ENCODE results near the gene EEF1AKMT2. TPM values are rescaled to one million over a fixed set of nuclear protein-coding genes. Genes with fewer than 3 reads are reported as not detected.
A peak's percentile ranks its signal among the peaks of the same experiment; 100 is the strongest.
"Not testable (repeated sequence)": the region's sequence is repeated elsewhere in the genome, so short reads cannot be mapped to it uniquely, and the experiment has no call there.

Gene EEF1AKMT2
- total RNA-seq, 2 experiments from 2014 or later: 24.2 to 25.7 TPM

DNA sequence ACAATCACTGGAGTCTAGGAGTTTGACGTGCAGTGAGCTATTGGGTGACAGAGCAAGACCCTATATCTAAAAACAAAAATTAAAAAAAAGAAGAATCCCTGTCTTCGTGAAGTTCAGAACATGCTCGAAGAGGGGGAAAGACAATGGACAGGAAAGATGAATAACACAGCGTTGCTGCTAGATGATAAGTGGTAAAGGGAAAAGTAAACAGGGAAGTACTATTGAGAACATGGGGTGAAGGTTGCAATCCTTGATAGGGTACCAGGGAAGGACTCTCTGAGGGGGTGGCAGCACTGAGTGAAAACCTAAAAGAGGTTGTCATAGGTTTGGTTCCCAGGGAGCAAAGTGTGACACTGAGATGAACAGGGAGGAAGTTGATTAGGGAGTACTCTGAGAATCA is 7.1 kb upstream of the EEF1AKMT2 start:
- Mint-ChIP-seq H3K36me3 (ENCODE audit: low read depth) (no peaks in the 10 kb centered on the region), H3K27me3 (no peaks in the 10 kb centered on the region), H3K27ac (no peak overlapping the region), H3K4me1 (ENCODE audit: low read depth) (peaks cover 18% of the 10 kb centered on the region), H3K9me3 (no peaks in the 10 kb centered on the region), H3K4me3 (no peak overlapping the region)
- no peak for DNase-seq
- ChIA-PET POLR2A (no interaction called here), CTCF (interaction anchor here (0.6 to 1.4 kb wide), 4 partner anchors 25 to 268 kb away, joined by 3 to 4 read pairs (median 3); no protein-coding TSS in a partner anchor)
- intact Hi-C loops (cut with micrococcal nuclease): no loop called here
- TF ChIP-seq, protein P1, sequence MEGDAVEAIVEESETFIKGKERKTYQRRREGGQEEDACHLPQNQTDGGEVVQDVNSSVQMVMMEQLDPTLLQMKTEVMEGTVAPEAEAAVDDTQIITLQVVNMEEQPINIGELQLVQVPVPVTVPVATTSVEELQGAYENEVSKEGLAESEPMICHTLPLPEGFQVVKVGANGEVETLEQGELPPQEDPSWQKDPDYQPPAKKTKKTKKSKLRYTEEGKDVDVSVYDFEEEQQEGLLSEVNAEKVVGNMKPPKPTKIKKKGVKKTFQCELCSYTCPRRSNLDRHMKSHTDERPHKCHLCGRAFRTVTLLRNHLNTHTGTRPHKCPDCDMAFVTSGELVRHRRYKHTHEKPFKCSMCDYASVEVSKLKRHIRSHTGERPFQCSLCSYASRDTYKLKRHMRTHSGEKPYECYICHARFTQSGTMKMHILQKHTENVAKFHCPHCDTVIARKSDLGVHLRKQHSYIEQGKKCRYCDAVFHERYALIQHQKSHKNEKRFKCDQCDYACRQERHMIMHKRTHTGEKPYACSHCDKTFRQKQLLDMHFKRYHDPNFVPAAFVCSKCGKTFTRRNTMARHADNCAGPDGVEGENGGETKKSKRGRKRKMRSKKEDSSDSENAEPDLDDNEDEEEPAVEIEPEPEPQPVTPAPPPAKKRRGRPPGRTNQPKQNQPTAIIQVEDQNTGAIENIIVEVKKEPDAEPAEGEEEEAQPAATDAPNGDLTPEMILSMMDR (IDR thresholded peaks at IDR 0.05): no peak
- no peak for ATAC-seq

DNA sequence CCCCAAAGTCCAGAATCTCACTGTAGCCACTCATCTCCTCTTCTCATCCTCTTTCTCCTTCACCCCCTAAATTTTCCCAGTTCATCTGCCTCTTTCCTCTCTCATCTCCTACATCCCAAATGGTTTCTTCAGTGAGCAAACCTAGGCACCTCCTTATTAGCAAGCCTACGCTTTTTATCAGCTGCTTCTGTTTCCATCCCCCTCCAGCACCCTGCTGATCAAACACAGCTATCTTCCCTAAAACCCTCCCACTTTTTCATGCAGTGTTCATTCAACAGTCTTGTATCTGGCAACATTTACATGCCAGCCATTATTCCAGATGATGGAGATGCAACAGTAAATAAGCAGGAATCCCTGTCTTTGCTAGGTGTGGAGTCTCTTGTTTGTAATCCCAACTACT is 6.7 kb upstream of the EEF1AKMT2 start:
- Mint-ChIP-seq H3K36me3 (ENCODE audit: low read depth) (no peaks in the 10 kb centered on the region), H3K27me3 (no peaks in the 10 kb centered on the region), H3K4me1 (ENCODE audit: low read depth) (peaks cover 17% of the 10 kb centered on the region), H3K27ac (no peak overlapping the region), H3K9me3 (no peaks in the 10 kb centered on the region), H3K4me3 (no peak overlapping the region)
- ChIA-PET POLR2A (no interaction called here), CTCF (interaction anchor here (1.0 to 1.4 kb wide), 3 partner anchors 29 to 268 kb away, joined by 3 read pairs; no protein-coding TSS in a partner anchor)
- intact Hi-C loops (cut with micrococcal nuclease): no loop called here
- DNase-seq (no peak), ATAC-seq (no peak)
- TF ChIP-seq, protein P1 (IDR thresholded peaks at IDR 0.05): no peak

DNA sequence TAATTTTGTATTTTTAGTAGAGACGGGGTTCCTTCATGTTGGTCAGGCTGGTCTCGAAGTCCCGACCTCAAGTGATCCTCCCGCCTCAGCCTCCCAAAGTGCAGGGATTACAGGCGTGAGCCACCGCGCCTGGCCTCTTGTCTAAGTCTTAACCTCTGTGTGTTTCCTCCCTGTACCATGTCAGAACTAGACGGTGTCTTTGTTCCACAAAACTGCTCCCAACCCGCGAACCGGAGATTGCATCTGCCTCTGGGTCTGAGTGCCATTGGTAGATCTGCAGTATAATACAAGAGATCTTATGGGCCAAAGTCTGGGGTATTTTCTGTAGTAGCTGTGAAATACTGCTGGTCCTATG is 1.3 kb upstream of the EEF1AKMT2 start:
- POLR2A ChIA-PET: interaction anchor here (0.7 kb wide), 1 partner anchor 91 kb away, joined by 3 read pairs; no protein-coding TSS in a partner anchor
- TF ChIP-seq, protein P1 (IDR thresholded peaks at IDR 0.05): no peak
- intact Hi-C loops (cut with micrococcal nuclease): no loop called here
- H3K4me3 Mint-ChIP-seq: peak overlapping the region; percentile 88
- peaks cover 13% of the 10 kb centered on the region for H3K36me3 Mint-ChIP-seq (ENCODE audit: low read depth)
- no peak for DNase-seq
- no peak for ATAC-seq
- CTCF ChIA-PET: no interaction called here
- no peaks in the 10 kb centered on the region for H3K27me3 Mint-ChIP-seq
- H3K4me1 Mint-ChIP-seq (ENCODE audit: low read depth): peaks cover 14% of the 10 kb centered on the region
- peak overlapping the region; percentile 77 for H3K27ac Mint-ChIP-seq
- H3K9me3 Mint-ChIP-seq: no peaks in the 10 kb centered on the region

DNA sequence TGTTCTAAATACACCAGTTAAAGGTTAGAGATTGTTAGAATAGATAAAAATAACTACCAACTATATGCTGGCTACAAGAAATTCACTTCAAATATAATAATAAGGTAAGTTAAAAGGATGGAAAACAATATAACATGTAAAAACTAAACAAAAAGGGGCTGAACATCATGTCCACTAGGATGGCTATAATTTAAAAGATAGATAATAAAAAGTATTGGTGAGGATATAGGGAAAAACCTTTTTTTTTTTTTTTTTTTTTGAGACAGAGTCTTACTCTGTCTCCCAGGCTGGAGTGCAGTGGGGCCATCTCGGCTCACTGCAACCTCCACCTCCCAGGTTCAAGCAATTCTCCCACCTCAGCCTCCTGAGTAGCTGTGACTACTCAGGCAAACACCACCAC is 8.8 kb downstream of the EEF1AKMT2 start:
- ATAC-seq; intact Hi-C loops (cut with micrococcal nuclease); H3K27me3 Mint-ChIP-seq; H3K4me3 Mint-ChIP-seq; H3K4me1 Mint-ChIP-seq (ENCODE audit: low read depth); DNase-seq; CTCF ChIA-PET; H3K9me3 Mint-ChIP-seq; POLR2A ChIA-PET; H3K27ac Mint-ChIP-seq: not testable (repeated sequence)
- H3K36me3 Mint-ChIP-seq (ENCODE audit: low read depth): peaks cover 20% of the 10 kb centered on the region

DNA sequence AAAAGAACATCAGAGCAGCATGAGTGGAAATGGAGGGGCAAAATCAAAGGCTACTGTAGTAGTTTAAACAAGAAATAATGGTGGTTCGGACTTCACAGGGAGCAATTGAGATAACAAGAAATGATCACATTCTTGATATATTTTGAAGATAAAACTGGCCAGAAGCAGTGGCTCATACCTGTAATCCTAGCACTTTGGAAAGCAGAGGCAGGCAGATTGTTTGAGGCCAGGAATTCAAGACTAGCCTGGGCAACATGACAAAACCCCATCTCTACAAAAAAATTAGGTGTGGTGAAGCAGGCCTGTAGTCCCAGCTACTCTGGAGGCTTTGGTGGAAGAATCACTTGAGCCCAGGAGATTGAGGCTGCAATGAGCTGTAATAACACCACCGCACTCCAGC is 22.9 kb downstream of the EEF1AKMT2 start:
- Mint-ChIP-seq H3K27me3 (no peaks in the 10 kb centered on the region), H3K36me3 (ENCODE audit: low read depth) (peaks cover 29% of the 10 kb centered on the region), H3K9me3 (no peaks in the 10 kb centered on the region), H3K27ac (no peak overlapping the region), H3K4me1 (ENCODE audit: low read depth) (no peaks in the 10 kb centered on the region), H3K4me3 (no peak overlapping the region)
- no peak for DNase-seq
- CTCF ChIA-PET: no interaction called here
- TF ChIP-seq, protein P1 (IDR thresholded peaks at IDR 0.05): no peak
- intact Hi-C loops (cut with micrococcal nuclease): no loop called here
- POLR2A ChIA-PET: no interaction called here
- no peak for ATAC-seq

Measured in activated CD8-positive, alpha-beta T cell treated with anti-CD3 and anti-CD28 coated beads for 36 hours (primary cell).